Retinal pigment epithelial cell (primary cell): ENCODE measurements around the gene PSPH.
"Not testable (repeated sequence)": the region's sequence is repeated elsewhere in the genome, so short reads cannot be mapped to it uniquely, and the experiment has no call there.

Experiments used
- DNase-seq: peaks from one replicate; pipeline ENCODE4 v3.0.0-alpha.2; 2010; ENCODE audit warnings: low read depth
- H3K4me3 ChIP-seq: 2 replicates; pipeline ENCODE4 v1.5.1; 2011; ENCODE audit warnings: mild to moderate bottlenecking, low read length, control low read depth, moderate library complexity
- TF ChIP-seq, protein P1 (sequence below): conservative IDR thresholded peaks from 2 replicates; pipeline ENCODE4 v1.5.1; 2011; ENCODE audit warnings: low read depth, low read length, control low read depth, inconsistent platforms

Gene PSPH

GRCh38 chr7:56053379-56053778 lies 2.1 kb upstream of the PSPH start:
- peak overlapping the region; percentile 80 for H3K4me3 ChIP-seq
- DNase-seq = no peak
- TF ChIP-seq, protein P1, sequence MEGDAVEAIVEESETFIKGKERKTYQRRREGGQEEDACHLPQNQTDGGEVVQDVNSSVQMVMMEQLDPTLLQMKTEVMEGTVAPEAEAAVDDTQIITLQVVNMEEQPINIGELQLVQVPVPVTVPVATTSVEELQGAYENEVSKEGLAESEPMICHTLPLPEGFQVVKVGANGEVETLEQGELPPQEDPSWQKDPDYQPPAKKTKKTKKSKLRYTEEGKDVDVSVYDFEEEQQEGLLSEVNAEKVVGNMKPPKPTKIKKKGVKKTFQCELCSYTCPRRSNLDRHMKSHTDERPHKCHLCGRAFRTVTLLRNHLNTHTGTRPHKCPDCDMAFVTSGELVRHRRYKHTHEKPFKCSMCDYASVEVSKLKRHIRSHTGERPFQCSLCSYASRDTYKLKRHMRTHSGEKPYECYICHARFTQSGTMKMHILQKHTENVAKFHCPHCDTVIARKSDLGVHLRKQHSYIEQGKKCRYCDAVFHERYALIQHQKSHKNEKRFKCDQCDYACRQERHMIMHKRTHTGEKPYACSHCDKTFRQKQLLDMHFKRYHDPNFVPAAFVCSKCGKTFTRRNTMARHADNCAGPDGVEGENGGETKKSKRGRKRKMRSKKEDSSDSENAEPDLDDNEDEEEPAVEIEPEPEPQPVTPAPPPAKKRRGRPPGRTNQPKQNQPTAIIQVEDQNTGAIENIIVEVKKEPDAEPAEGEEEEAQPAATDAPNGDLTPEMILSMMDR = no peak

DNA sequence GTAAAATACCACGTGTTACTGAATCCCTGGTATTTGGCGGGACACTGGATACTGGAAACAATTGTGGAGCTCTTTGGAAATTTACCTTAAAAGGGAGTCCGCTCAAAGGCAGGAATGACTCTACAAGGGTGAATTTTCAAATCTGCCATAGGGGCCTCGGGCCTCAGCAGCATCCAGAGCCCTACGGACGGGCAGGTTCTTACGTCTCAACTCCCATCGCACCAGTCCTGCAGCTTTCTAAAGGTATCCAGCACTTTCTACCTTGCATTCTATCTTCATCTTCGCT lies 248 bp downstream of the PSPH start:
- H3K4me3 ChIP-seq = peak overlapping the region; percentile 59
- TF ChIP-seq, protein P1 = no peak
- DNase-seq = no peak

- not testable (repeated sequence) for DNase-seq, H3K4me3 ChIP-seq
Measured at GRCh38 chr7:56048763-56049162, 2.5 kb downstream of the PSPH start.

- no peak for DNase-seq
- TF ChIP-seq, protein P1 = no peak
Measured at GRCh38 chr7:56048245-56048644, 3.0 kb downstream of the PSPH start.

DNA sequence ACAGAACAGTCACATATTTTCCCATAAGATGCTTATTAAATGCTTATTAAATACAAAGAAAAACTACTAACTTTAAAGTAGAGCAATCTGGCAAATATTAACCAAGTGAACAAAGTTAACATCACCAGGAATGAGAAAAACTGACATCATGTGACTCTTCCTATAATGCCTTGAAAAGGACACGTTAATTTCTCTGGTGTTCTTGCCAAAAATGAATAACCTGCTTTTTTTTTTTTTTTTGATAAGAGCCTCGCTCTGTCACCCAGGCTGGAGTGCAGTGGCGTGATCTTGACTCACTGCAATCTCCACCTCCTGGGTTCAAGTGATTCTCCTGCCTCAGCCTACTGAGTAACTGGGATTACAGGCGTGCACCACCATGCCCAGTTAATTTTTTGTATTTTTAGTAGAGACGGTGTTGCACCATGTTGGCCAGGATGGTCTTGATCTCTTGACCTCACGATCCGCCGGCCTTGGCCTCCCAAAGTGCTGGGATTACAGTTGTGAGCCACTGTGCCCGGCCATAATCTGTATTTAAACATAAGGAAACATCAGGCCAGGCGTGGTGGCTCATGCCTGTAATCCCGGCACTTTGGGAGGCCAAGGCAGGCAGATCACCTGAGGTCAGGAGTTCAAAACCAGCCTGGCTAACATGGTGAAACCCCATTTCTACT lies 3.7 kb downstream of the PSPH start:
- not testable (repeated sequence) for DNase-seq, H3K4me3 ChIP-seq

More at GRCh38 chr7:56048245-56048644, 3.0 kb downstream of the PSPH start:
- H3K4me3 ChIP-seq = no peak overlapping the region

- peak; percentile 89 for DNase-seq
- TF ChIP-seq, protein P1 = no peak
- H3K4me3 ChIP-seq = no peak overlapping the region
Measured at GRCh38 chr7:56046721-56047445, 4.4 kb downstream of the PSPH start.

DNA sequence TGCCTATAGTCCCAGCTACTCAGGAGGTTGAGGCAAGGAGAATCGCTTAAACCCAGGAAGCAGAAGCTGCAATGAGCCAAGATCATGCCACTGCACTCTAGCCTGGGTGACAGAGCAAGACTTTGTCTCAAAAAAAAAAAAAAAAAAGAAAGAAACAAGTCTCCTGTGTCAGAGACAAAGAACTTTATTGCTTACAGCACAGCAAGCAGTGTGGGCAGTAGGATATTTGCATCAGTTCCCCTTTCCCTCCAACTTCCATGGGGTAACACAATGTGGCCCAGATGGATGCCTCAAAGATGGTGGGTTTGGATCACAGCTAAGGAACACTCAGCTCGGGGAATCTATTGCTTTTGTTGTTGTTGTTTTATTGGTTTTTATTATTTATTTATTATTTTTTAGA lies 5.5 kb downstream of the PSPH start:
- DNase-seq, H3K4me3 ChIP-seq: not testable (repeated sequence)

- no peak for DNase-seq
- TF ChIP-seq, protein P1 = no peak
- no peak overlapping the region for H3K4me3 ChIP-seq
Measured at GRCh38 chr7:56040730-56041129, 10.5 kb downstream of the PSPH start.
